Esophagus muscularis mucosa (tissue), 3 donors: ENCODE data around the gene MGLL.

Experiments used
- POLR2A ChIP-seq: fragments of 450-650 bp; IDR thresholded peaks from one replicate; pipeline ENCODE4 v1.6.1; 2017; ENCODE audit warnings: antibody characterized with exemption, moderate library complexity, mild to moderate bottlenecking, low read depth
- TF ChIP-seq, protein P1 (sequence below), 3 experiments: fragments of 200-600 bp in 2 of 3; fragments of 450-650 bp in 1 of 3; sonication (generic) in 2 of 3; IDR thresholded peaks; one replicate each; pipeline ENCODE4 v1.5.1; 2017 to 2019; ENCODE audit warnings: antibody characterized with exemption in 3 of 3, mild to moderate bottlenecking in 2 of 3, moderate library complexity in 1 of 3

DNA sequence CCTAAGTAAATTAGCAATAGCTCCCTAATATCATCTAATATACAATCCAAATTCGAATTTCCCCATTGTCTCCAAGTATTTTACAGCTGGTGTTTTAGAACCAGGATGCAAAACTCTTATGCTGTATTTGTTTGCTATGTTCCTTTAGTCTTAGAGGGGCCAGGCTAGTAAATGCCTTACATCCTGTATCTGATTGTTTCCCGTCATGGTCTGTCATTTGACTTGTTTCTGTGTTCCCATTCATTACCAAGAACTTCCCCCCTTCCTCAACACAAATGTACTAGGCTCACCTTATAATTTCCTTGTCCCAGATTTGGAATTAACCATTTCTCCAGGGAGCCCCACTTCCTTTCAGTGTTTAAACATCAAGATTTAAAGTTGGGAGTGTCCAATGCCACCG is 95.4 kb downstream of the MGLL start:
- TF ChIP-seq POLR2A, result no peak
- TF ChIP-seq, protein P1, sequence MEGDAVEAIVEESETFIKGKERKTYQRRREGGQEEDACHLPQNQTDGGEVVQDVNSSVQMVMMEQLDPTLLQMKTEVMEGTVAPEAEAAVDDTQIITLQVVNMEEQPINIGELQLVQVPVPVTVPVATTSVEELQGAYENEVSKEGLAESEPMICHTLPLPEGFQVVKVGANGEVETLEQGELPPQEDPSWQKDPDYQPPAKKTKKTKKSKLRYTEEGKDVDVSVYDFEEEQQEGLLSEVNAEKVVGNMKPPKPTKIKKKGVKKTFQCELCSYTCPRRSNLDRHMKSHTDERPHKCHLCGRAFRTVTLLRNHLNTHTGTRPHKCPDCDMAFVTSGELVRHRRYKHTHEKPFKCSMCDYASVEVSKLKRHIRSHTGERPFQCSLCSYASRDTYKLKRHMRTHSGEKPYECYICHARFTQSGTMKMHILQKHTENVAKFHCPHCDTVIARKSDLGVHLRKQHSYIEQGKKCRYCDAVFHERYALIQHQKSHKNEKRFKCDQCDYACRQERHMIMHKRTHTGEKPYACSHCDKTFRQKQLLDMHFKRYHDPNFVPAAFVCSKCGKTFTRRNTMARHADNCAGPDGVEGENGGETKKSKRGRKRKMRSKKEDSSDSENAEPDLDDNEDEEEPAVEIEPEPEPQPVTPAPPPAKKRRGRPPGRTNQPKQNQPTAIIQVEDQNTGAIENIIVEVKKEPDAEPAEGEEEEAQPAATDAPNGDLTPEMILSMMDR (IDR thresholded peaks at IDR 0.05), result no peak
